Effector CD8-positive, alpha-beta T cell (primary cell): Measurements from ENCODE around the gene VBP1.
A peak's percentile ranks its signal among the peaks of the same experiment; 100 is the strongest.
"Not testable (repeated sequence)": the region's sequence is repeated elsewhere in the genome, so short reads cannot be mapped to it uniquely, and the experiment has no call there.

Experiments
- DNase-seq: peaks from one replicate; lab custom pipeline; 2025; lab: John Stamatoyannopoulos, UW

Gene VBP1

GRCh38 chrX:155263854-155264628 is 47.8 kb downstream of the VBP1 start, which contains the start of gene RAB39B:
Gene RAB39B (minus strand): TSS chrX:155264491. CDS start chrX:155264288, 203 bp downstream.
- peak; percentile 35 for DNase-seq

- no peak for DNase-seq
These were observed 50.2 kb downstream of the VBP1 start for GRCh38 chrX:155266439-155266838.

GRCh38 chrX:155267995-155268394 is 51.7 kb downstream of the VBP1 start:
- DNase-seq: not testable (repeated sequence)

- DNase-seq: no peak
These were observed 54.7 kb downstream of the VBP1 start for GRCh38 chrX:155270969-155271368.

- no peak for DNase-seq
These were observed 63.6 kb downstream of the VBP1 start for GRCh38 chrX:155279873-155280272.
